GM23248 (cell line): ENCODE results near the gene TRAF6.

ENCODE experiments used
- EZH2 ChIP-seq: fragments of 200-600 bp; sonication (generic); IDR thresholded peaks from 2 replicates; pipeline ENCODE4 v1.6.1; 2018; ENCODE audit warnings: antibody characterized with exemption, mild to moderate bottlenecking; ENCODE audit not compliant: insufficient read depth, poor library complexity, severe bottlenecking
- EZH2phosphoT487 ChIP-seq: fragments of 200-600 bp; sonication (generic); IDR thresholded peaks from 2 replicates; pipeline ENCODE4 v1.6.1; 2018; ENCODE audit warnings: antibody characterized with exemption, moderate library complexity, mild to moderate bottlenecking, low read depth; ENCODE audit not compliant: insufficient read depth

DNA sequence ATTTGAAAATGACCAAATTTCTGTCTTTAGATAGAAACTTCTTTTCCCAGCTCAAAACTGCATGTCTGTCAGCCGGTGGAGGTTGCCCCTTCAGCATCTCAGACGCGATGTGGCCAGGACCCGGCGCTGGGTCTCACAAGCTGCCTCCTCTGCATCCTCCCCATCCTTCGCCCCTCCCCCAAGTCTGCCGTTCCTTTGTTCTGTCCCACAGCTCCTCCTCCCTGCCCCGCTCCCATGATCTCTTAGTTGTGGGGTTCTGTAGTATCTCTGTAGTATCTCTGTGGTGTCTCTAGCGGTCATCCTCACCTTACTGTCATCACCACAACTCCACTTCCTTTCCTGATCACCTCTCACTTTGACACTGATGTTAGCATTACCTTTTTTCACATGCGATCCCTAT, 49.9 kb downstream of the TRAF6 start:
- TF ChIP-seq EZH2 (no peak), EZH2phosphoT487 (no peak)
